Suprapubic skin (tissue), 3 donors: Measurements from ENCODE around the gene EXO1.

ENCODE experiments used
- POLR2AphosphoS5 ChIP-seq, 3 donors: sonication (generic); formaldehyde crosslinking; IDR thresholded peaks; one replicate each; pipeline ENCODE4 v1.6.1; 2017; ENCODE audit warnings: antibody characterized with exemption in 3 of 3
- TF ChIP-seq, protein P1 (sequence below), 2 donors: fragments of 200-600 bp in 1 of 2; fragments of 450-650 bp in 1 of 2; sonication (generic) in 1 of 2; IDR thresholded peaks; one replicate each; pipeline ENCODE4 v1.5.1; 2016 to 2019; ENCODE audit warnings: antibody characterized with exemption in 2 of 2, mild to moderate bottlenecking in 1 of 2, moderate library complexity in 1 of 2

DNA sequence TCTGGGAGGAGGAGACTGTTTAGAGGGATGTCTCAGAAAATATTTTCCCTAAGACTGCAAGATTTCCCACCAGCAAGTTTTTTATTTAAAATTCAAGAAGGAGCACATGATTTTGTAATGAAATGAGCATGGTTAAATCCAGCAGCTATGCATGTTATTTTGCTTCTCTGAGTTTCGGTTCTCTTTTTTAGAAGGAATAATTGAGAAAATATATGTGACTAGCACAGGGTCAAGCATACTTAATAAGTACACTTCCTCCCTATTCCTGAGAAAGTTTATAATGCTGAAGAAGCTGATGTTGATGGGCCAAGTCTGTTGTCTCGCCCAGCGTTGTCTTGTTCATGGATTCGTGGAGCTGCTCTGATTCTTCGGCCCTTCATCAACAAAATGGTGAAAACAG is 51.2 kb downstream of the EXO1 start:
- TF ChIP-seq POLR2AphosphoS5 (IDR thresholded peaks at IDR 0.05), result no peak
- TF ChIP-seq, protein P1, sequence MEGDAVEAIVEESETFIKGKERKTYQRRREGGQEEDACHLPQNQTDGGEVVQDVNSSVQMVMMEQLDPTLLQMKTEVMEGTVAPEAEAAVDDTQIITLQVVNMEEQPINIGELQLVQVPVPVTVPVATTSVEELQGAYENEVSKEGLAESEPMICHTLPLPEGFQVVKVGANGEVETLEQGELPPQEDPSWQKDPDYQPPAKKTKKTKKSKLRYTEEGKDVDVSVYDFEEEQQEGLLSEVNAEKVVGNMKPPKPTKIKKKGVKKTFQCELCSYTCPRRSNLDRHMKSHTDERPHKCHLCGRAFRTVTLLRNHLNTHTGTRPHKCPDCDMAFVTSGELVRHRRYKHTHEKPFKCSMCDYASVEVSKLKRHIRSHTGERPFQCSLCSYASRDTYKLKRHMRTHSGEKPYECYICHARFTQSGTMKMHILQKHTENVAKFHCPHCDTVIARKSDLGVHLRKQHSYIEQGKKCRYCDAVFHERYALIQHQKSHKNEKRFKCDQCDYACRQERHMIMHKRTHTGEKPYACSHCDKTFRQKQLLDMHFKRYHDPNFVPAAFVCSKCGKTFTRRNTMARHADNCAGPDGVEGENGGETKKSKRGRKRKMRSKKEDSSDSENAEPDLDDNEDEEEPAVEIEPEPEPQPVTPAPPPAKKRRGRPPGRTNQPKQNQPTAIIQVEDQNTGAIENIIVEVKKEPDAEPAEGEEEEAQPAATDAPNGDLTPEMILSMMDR (IDR thresholded peaks at IDR 0.05), result no peak
